Ureter (tissue), 1 donor: Measurements from ENCODE around the gene CCDC85A. TPM values are rescaled to one million over a fixed set of nuclear protein-coding genes. Genes with fewer than 3 reads are reported as not detected.

ENCODE experiments used
- DNase-seq: peaks from one replicate; pipeline ENCODE4 v3.0.0-alpha.2; 2020; ENCODE audit warnings: low spot score
- total RNA-seq: library from RNA; stranded (reverse); gene quantifications from one replicate; pipeline ENCODE4 v1.2.4, GENCODE V29; 2023
- donor health status: DM: yes; HTN: yes; CAD: no.

Gene CCDC85A
- total RNA-seq, 1 donor from 2014 or later, result 1.5 TPM

DNA sequence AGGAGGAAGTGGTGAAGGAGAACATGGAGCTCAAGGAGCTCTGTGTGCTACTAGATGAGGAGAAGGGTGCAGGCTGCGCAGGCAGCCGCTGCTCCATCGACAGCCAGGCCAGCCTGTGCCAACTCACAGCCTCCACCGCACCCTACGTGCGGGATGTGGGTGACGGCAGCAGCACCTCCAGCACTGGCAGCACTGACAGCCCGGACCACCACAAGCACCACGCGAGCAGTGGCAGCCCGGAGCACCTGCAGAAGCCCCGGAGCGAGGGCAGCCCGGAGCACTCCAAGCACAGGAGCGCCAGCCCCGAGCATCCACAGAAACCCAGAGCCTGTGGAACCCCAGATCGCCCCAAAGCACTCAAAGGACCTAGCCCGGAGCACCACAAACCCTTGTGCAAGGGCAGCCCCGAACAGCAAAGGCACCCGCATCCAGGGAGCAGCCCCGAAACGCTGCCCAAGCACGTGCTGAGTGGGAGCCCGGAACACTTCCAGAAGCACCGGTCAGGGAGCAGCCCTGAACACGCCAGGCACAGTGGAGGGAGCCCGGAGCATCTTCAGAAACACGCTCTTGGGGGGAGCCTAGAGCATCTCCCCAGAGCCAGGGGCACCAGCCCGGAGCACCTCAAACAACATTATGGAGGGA is 9.0 kb downstream of the CCDC85A start:
- DNase-seq, result no peak

DNA sequence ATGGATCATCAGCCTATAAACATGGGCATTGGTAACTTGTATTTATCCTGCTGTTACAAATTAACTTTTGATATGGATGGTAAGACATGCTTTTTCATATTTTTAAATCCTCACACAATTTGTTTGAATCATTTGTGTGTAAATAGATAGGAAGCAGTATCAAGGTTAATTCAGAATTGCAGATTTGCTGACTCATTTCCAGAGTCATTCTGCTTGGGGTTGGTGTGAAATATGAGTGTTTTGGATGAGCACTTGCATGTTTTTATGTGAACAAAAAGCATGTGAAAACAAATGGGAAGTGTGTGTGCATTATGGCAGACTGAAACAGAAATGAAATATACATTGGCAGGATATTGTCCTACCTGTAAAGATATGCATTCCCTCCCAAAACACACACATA is 11.8 kb downstream of the CCDC85A start:
- DNase-seq, result no peak

DNA sequence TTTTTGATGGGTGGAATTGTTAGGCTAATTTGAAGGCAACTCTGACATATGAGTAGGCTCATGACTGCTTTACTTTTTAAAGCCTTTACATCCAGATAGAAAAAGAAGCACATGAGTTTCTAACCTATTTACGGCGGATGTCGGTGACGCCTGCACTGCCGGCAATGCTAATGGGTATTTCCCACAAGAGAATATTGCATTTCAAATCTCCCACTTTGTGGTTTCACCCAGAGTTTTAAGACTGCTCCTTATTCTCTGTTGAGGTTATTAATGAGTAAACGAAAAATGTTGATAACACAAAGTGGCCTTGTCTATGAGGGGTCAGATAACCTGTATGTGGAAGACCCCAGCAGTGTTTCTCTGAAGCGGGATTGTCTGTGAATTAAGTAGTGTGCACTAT is 14.0 kb downstream of the CCDC85A start:
- no peak for DNase-seq

DNA sequence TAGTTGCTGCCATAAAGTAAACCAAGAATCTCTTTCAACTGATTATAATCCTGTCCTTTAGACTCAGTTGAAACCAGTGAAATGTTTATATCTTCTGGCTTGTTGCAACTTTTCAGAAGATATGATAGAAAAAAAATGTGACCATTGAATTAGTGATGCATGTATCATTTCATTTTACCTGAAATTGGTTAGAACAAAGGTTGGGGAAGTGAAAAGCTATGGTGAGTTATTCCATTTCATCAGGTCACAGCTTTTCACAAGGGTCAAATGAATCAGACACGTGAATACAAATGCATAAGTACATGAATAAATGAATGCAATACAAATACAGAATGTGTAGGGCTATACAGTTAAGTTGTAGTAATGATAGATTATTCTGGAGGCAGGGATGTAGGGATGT is 15.1 kb downstream of the CCDC85A start:
- no peak for DNase-seq

DNA sequence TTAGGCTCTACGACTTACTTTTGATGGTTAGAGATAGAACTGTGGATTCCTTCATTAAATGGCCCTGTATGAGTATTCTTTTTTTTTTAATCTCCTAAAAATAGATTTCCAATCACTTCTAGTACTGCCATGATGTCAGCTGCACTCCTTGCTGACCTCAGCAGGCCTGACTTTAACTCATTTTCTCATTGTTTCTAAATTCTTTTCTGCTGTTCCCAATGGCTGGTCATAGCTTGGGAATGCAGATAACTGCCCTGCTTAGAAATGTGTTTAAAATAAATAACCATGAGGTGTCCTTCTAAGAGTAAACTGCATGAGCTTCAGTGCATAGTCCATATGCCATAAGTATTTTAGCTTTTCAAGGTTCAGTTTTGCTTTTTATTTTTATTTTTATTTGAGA is 15.7 kb downstream of the CCDC85A start:
- no peak for DNase-seq

DNA sequence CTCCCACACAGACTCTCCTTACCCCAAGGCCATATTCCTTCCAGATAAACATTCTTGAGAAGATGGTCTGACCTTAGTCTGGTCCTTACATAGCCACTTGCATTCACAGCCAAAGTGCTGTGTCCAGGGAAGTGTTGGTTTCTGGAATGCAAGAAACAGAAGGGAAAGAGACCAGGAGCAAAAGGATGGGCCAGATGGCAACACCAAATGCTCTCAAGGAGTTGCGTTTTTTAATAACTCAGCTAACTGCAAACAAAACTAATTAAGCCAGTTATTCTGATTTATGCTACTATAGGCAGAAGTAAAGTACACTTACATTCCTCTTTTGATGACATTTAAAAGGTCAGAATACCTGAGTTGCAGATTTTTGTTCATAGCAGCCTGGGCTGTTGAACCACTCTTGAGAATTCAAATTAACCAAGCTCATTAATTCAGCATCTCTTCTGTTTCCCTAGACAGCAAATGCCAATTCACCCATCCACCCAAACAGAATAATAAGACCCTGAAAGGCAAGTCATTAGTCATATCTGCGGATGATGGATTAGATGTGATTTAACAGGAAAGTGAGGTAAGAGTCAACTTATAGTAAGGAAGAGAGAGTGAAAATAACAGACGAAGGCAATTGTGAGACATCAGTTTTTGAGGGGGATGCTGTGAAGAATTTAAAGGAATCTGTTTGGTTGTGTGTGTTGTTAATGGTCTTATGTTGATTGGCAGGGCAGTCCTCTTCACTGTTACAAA is 18.8 kb downstream of the CCDC85A start:
- DNase-seq, result no peak

DNA sequence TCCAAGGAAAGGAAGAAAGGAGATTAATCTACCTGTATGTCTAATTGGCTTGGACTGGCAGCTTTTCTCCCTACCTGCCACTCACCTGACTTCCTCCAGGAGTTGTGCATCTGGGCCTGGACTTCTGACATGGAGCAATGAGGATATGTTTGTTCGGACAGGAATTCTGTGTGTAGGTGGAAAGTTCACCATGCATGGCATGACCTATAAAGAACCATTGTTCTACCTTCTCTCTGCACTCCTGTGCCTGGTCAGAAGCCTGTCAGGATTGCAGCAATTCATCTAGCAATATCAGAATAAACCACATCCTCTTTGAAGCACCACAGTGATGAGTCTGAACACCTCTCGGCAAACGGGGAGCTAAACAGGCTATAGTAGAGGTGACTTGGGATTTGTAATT is 20.8 kb downstream of the CCDC85A start:
- no peak for DNase-seq

DNA sequence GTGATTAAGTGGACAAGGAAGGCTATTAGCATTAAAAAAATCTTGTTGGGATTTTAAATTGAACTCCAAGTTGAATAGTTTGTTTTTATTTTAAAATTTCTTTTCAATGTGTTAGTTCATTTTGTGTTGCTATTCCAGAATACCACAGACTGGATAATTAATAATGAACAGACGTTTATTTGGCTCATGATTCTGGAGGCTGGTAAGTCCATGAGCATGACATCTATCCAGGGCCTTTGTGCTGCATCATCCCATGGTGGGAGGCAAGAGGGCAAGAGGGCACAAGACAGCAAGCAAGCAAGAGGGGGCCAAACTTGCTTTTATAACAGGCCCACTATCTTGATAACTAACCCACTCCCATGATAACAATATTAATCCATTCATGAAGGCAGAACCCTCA is 22.5 kb downstream of the CCDC85A start:
- DNase-seq, result no peak

DNA sequence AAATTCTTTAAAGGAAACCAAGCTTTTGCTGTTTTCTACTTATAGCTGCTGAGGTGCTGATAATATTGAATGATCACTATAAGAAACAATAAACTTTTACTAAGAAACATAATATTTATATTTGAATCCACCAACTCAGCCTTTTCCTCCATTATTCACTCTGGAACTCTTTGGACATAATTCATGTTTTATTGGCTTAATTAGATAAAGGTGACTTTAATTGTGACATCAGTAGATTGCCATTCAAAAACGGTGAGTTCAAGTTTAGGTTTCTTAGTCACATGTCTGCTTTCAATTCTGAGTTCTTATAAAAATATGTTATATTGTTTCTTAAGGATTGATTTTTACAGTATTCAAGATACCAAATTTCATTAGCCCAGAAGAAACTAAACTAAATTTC is 24.0 kb downstream of the CCDC85A start:
- DNase-seq, result no peak

DNA sequence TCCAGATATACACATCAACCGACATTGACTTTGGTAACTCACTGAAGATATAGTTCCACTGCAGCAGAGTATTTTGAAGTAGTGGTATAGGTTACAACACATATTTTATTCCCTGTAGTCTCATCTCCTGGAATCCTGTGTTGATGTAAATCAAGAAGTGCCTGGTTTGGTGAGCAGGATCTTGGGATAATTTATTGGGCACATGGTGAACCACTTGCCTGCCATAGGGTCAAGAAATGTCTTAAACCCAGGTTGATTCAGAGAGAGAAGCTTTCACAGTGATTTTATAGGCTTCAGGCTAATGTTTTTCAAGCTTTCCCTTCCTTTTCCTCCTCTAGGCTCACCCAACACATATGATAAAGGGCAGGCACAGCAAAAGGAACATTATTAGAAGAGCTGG is 24.6 kb downstream of the CCDC85A start:
- no peak for DNase-seq

DNA sequence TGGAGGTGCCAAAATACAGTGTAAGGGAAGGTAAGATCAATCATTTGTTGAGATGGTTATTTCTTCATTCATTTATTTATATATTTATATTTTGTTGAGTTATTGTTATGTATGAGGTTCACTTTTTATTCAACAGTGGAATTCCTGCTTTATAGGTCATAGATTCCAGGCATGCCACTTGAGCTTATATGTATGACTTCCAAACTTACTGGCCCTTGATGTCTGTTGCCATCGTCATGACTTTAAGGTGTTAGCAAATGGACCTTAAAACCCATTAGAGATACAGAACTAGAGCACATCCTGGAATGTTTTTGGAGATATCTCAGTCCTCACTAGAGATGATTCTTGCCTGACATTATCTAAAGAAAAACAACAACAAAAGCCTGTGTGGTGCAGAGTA is 25.9 kb downstream of the CCDC85A start:
- no peak for DNase-seq

DNA sequence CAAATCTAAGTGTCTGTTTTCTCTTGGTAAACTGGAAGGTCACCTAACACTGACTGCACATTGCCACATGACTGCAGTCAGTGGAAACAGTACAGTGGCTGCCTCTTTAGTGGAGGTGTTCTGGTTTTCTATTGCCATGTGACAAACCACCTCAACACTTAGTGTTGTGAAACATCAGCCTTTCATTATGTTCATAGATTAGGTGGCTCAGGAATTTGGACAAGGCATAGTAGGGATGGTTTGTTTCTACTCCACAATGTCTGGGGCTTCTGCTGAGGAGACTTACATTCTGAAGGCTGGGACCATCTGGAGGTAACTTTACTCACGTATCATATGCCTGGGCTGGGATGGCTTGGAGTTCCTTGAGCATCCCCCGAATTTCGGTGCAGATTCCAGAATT is 26.5 kb downstream of the CCDC85A start:
- DNase-seq, result no peak

DNA sequence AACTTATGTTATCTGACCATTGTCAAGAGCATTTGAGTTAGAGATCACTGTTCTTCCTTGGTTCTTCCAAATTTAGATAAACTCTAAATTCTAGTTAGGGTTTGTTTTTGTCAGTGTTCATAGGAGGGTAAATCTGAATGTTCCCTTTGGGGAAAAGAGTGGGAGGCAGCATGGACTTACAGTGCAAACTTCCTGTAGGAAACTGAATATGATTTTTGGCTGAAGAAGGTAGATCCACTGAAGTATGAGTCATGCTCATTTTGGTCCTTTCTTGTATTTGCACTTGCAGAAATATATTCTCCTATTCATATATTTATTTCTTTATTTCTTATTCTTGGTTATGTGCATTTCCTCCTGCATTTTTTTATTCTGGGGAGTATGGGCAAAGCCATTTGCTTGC is 27.3 kb downstream of the CCDC85A start:
- DNase-seq, result no peak

DNA sequence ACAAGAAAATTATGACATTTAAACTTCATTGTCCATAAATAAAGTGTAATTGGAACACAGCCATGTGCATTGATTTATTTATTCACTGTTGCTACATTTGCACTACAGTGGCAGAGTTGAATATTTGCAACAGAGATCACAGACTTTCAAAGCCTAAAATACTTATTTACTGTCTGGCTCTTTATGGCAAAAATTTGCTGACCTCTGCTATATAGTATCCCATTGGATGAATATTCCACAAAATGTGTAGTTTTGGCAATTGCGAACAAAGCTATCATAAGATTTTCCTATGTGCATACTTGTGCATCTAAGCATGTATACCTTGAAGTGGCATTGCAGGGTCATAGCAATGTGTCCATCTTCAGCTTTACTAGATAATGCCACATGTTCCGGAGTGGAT is 32.1 kb downstream of the CCDC85A start:
- no peak for DNase-seq

DNA sequence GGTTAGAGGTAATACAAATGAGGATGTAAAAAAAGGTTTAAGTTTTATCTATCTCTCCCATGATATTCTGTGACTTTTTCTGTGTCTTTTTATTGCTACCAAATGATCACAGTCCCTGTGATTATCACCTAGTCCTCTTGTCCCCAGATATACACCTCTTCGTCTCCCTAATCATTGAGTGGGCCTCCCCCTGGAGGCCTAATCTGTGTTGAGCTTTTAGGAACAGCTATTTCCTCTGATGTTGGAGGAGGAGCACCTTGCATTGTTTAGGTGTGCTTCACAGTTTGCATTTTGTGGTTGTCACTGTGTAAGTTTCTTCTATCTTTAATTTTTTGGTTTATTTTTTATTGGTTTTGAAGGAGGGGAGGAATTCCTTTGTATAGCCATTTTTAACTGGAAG is 33.3 kb downstream of the CCDC85A start:
- no peak for DNase-seq

DNA sequence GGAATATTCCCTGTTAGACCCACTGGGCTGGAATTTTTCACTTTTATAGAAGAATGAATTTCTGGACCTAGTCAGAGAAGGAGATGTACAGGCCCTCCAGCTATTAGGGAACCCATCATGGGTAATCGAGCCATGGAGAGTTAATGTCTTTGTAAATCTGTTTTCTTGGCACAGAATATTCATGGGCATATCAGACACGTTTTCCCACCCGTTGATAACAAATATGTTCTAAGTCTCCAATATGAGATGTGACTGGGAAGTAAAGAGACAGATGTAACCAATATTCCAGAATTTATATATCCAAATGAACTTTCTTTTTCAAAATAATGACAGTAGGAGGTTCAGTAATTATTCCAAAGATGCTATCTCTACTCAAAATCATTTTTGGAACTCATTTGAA is 38.7 kb downstream of the CCDC85A start:
- DNase-seq, result no peak

DNA sequence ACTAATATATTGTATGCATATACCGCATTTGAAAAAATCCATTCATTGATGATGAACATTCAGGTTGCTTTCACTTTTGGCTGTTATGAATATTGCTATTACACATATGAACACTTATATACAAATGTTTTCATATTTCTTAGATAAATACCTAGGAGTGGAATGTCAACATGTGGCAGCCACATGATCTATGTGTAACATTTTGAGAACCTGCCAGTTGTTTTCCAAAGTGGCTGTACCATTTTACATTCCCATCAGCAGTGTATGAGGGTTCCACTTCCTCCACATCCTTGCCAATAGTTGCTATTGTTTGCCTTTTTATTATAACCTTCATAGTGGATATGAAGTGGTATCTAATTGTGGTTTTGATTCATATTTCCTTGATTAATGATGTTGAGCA is 40.5 kb downstream of the CCDC85A start:
- no peak for DNase-seq

DNA sequence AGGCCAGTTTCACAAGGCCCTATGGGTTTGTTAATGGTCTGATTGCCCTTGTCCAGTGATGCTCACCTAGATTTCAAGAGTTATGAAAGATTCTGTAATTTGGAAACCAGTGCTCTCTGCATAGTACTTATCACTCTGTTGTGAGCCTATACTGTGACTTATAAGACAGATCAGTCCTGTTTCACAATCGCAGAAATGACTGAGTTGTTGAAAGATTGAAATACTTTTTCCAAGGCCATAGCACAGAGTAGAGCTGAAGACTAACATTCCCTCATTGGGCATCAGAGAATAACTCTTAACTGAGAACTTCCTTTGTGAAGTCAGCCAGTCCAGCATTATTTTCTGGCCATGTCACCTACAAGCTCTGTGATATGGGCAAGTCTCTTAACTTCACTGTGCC is 44.0 kb downstream of the CCDC85A start:
- no peak for DNase-seq

DNA sequence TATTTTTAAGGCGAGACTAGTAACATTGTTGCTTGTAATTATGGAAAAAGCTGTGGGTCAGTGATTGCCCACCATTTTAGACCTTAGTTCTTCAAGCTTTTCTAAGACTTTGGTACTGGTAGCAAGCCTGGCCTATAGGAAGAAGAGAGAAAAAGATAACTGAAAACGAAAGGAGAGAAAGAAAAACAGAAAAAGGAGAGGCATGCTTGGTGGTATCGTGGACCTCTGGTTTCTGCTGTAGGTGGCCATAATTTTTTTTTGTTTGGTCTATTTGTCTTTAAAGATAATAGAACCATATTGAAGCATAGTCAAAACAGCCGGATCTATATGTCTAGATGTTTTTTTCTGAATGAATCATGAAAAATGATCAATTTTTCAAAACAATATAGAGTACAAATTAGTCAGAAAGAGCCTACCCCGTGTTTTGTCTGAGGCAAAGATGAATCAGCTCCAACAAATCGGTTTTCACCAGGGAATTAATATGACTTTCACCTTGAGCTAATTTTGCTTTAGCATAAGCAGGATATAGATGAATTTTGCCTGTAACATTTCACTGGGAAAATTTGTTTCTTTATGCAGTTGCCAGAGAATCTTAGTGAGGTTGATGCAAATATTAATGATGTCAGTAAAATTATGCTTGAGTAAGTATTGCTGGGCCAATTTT is 45.7 kb downstream of the CCDC85A start:
- DNase-seq, result no peak

DNA sequence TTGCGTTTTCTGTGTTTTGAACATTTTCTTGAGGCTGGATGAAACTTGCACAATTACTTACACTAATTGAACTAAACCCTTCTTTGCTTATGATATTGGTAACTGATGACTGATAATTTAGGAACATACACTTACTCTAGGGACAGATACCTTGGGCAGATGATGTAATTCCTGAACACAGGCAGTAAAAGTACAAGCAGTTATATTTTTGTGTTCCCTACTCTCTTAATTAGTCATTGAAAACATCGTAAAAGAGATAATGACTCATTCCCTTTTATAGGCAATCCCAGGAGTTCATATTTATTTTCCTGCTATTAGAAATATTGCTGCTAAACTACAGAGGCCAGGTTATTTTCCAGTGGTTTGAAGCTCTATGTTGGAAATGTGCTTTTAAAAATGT is 46.4 kb downstream of the CCDC85A start:
- no peak for DNase-seq

DNA sequence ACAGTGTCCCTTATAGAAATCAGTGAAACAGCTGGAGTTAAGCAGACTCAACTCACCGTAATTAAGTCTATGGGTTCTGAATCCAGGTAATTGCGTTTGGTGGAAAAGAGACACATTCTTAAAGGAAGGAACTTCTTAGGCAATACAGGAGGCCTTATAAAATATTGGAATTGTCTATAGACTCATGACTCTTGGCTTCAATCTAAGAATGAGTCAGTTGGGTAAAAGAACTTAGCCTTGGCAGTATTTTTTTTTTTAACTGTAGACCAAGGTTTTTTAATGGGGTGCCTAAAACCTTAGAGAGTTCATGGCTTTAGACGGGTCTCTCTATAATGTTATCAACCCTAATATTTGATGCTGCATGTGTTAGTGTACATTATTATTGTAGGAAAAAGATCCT is 47.6 kb downstream of the CCDC85A start:
- no peak for DNase-seq

DNA sequence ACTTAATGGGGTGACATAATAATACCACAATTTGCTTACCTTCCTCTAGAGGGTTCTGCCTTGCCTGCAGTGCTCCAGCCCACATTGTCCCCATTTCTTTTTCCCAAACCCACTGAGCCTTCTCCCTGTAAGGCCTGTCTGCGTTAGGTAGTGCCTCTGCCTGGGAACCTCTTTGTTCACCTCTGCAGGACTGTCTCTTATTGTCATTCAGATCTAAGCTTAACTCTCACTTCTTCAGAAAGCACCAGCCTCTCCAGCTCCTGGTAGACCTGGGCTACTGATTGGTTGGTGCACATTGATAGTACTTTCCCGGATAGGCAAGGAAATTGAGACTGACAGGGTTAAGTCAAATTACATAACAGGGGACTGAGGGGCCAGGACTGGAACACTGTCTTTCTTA is 49.1 kb downstream of the CCDC85A start:
- no peak for DNase-seq

DNA sequence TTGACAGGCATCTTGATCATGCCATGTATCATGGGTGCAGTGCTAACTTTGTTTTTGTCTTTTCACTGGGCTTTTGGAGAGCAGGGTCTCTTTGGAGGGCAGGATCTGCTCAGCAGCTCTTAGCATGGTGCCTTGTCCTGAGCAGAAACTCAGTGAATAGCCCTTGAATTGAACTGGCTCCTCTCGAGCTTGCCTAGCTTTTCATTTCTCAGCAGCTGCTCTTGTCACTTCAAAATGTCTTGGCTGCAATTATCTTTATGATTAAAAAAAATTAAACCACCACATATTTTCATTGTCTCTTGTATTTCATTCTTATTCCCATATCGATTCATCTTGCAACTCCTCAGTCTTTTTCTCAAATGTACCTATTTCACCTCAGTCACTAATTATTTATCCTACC is 50.5 kb downstream of the CCDC85A start:
- no peak for DNase-seq
